Measurements from ENCODE around the gene CCDC93.

CCDC93 gene

DNA sequence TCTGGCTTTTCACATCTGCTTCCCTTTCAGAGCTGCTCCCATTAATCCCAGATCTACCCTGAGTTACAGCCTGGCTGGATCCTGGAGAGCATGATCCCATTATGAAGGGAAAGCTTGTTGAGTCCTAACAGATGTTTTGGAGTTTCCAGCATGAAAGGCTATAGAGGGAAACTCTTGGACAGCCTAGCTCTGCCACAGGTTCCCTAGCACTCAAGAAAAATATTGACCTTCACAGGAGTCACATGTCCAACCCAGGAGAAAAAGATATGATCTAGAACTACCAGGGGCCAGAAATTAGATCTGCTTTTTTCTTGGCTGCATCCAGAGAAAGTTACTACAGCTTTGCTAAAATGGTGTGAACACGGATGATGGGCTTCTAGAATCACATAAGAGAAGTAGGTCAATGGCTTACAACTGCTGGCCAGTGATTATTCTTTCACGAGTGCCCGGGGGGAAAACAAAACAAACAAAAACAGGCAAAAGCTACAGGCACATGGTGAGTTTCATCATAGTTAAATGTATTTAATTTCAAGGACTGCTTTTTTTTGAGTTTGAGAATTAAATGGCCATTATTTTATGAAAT is 15.9 kb downstream of the CCDC93 start:
- peaks cover 48 to 90% (median 69%) of the 10 kb centered on the region in 4 experiments for H3K36me3 ChIP-seq (ENCODE audit: control insufficient read depth in 4 of 4, insufficient read depth in 4 of 4, low read length in 3 of 4)
- H3K27ac ChIP-seq (ENCODE audit: insufficient read depth in 1 of 2, low read depth in 1 of 2, low read length in 2 of 2, poor library complexity in 1 of 2, severe bottlenecking in 2 of 2): no peak overlapping the region
- ChIA-PET POLR2A (interaction anchor here (0.6 kb wide), 1 partner anchor 11 kb away, joined by 3 read pairs; no protein-coding TSS in a partner anchor), CTCF (interaction anchor here (0.7 to 2.8 kb wide), 3 partner anchors 9 to 184 kb away, joined by 3 to 16 read pairs (median 12); partner anchors contain the start of gene DDX18)
- no peak overlapping the region for H3K4me3 ChIP-seq (ENCODE audit: control insufficient read depth in 1 of 7, extremely low read depth in 1 of 7, insufficient read depth in 4 of 7, low read depth in 2 of 7, low read length in 6 of 7)
- H3K4me1 ChIP-seq (ENCODE audit: control extremely low read depth in 1 of 4, control insufficient read depth in 4 of 4, insufficient read depth in 4 of 4, low read length in 3 of 4): no peaks in the 10 kb centered on the region
- 92% methylated on average over 3 of the region's 3 CpGs for WGBS (ENCODE audit: insufficient coverage)
- H3K27me3 ChIP-seq (replicated peaks in 2 of 5; ENCODE audit: control insufficient read depth in 4 of 5, insufficient read depth in 5 of 5, low read length in 4 of 5): no peaks in the 10 kb centered on the region
- no peak for DNase-seq
- no peaks in the 10 kb centered on the region for H3K9me3 ChIP-seq (ENCODE audit: control extremely low read depth in 1 of 5, control insufficient read depth in 4 of 5, insufficient read depth in 2 of 5, low read depth in 1 of 5, low read length in 4 of 5)

DNA sequence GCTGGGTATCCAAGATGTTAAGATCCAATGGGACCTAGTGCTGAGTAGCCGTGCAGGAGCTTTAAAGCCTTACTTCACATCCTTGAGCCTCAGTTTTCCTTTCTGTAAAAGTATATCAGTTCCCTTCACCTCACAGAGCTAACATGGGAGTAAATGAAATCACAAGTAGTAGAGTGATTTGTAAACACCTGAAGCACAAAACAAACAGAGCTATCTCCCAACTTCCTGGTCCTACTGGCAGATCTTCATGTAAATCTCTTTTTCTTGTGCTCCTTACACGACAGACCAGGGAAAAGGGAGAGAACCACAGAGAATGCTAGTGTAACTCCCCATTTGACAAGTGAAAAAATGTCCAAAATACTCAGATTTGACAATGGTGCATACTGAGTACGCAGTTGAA is 17.3 kb downstream of the CCDC93 start:
- Histone ChIP-seq H3K27me3 (replicated peaks in 2 of 5; ENCODE audit: control insufficient read depth in 4 of 5, insufficient read depth in 5 of 5, low read length in 4 of 5) (no peaks in the 10 kb centered on the region), H3K36me3 (ENCODE audit: control insufficient read depth in 4 of 4, insufficient read depth in 4 of 4, low read length in 3 of 4) (peaks cover 41 to 86% (median 65%) of the 10 kb centered on the region in 4 experiments), H3K9me3 (ENCODE audit: control extremely low read depth in 1 of 5, control insufficient read depth in 4 of 5, insufficient read depth in 2 of 5, low read depth in 1 of 5, low read length in 4 of 5) (no peaks in the 10 kb centered on the region), H3K4me3 (ENCODE audit: control insufficient read depth in 1 of 7, extremely low read depth in 1 of 7, insufficient read depth in 4 of 7, low read depth in 2 of 7, low read length in 6 of 7) (no peak overlapping the region), H3K27ac (ENCODE audit: insufficient read depth in 1 of 2, low read depth in 1 of 2, low read length in 2 of 2, poor library complexity in 1 of 2, severe bottlenecking in 2 of 2) (no peak overlapping the region), H3K4me1 (ENCODE audit: control extremely low read depth in 1 of 4, control insufficient read depth in 4 of 4, insufficient read depth in 4 of 4, low read length in 3 of 4) (no peaks in the 10 kb centered on the region)
- no peak for DNase-seq
- ChIA-PET CTCF (interaction anchor here (0.9 to 2.8 kb wide), 5 partner anchors 8 to 161 kb away, joined by 3 to 16 read pairs (median 4); no protein-coding TSS in a partner anchor), POLR2A (no interaction called here)
- 100% methylated on average over 1 of the region's 3 CpGs for WGBS (ENCODE audit: insufficient coverage)

DNA sequence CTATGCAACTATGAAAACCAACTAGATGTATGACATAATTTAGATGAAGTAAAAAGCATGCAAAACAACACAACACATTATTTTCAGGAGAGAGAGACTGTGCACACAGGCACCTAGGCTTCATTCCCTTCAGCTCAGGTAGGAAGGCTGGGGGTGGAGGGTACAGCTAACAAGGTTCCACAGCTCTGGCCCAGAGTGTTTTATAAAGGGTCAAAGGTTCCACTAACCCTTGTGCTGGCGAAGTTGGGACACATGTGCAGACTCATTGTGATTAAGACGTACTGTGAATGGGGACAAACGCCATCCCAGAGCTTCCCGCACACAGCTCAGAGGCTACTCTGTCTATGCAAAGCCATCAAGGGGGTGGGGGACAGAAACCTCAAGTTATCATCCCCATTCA is 19.1 kb downstream of the CCDC93 start:
- Histone ChIP-seq H3K9me3 (ENCODE audit: control extremely low read depth in 1 of 5, control insufficient read depth in 4 of 5, insufficient read depth in 2 of 5, low read depth in 1 of 5, low read length in 4 of 5) (no peaks in the 10 kb centered on the region), H3K4me3 (ENCODE audit: control insufficient read depth in 1 of 7, extremely low read depth in 1 of 7, insufficient read depth in 4 of 7, low read depth in 2 of 7, low read length in 6 of 7) (no peak overlapping the region), H3K27me3 (replicated peaks in 2 of 5; ENCODE audit: control insufficient read depth in 4 of 5, insufficient read depth in 5 of 5, low read length in 4 of 5) (no peaks in the 10 kb centered on the region), H3K4me1 (ENCODE audit: control extremely low read depth in 1 of 4, control insufficient read depth in 4 of 4, insufficient read depth in 4 of 4, low read length in 3 of 4) (no peaks in the 10 kb centered on the region), H3K36me3 (ENCODE audit: control insufficient read depth in 4 of 4, insufficient read depth in 4 of 4, low read length in 3 of 4) (peaks cover 46 to 86% (median 64%) of the 10 kb centered on the region in 4 experiments), H3K27ac (ENCODE audit: insufficient read depth in 1 of 2, low read depth in 1 of 2, low read length in 2 of 2, poor library complexity in 1 of 2, severe bottlenecking in 2 of 2) (no peak overlapping the region)
- no peak for DNase-seq
- ChIA-PET CTCF (interaction anchor here (0.9 kb wide), 1 partner anchor 9 kb away, joined by 3 read pairs; no protein-coding TSS in a partner anchor), POLR2A (no interaction called here)
- 89% methylated on average over 3 of the region's 4 CpGs for WGBS (ENCODE audit: insufficient coverage)

DNA sequence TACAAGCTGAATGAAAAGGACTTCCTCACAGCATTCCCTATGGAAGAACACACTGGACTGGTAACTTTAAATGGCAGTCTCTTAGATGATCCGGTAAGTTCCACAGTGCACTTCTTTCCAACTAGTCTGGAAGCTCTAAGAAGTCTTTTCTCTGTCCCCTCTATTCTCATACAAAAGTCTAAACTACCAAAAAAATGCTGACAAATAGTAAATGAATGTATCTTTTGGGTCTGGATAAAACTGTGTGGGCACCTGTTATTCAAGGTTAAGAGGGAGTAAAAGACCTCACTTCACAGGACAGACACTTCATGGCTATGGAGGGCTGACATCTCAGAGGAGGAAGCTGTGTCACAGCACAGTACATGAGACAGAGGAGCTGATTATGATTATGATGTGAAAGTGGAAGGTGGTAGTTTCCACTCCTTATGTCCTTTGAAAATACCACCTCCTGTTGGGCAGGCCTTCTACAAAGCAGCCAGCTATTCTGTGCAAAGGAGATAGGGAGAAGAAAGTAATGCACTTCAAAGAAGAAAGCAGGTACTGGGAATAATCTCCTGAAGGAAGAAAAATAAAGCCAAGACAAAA is 23.9 kb downstream of the CCDC93 start:
- Histone ChIP-seq H3K4me3 (ENCODE audit: control insufficient read depth in 1 of 7, extremely low read depth in 1 of 7, insufficient read depth in 4 of 7, low read depth in 2 of 7, low read length in 6 of 7) (no peak overlapping the region), H3K27me3 (replicated peaks in 2 of 5; ENCODE audit: control insufficient read depth in 4 of 5, insufficient read depth in 5 of 5, low read length in 4 of 5) (no peaks in the 10 kb centered on the region), H3K27ac (ENCODE audit: insufficient read depth in 1 of 2, low read depth in 1 of 2, low read length in 2 of 2, poor library complexity in 1 of 2, severe bottlenecking in 2 of 2) (no peak overlapping the region), H3K4me1 (ENCODE audit: control extremely low read depth in 1 of 4, control insufficient read depth in 4 of 4, insufficient read depth in 4 of 4, low read length in 3 of 4) (no peaks in the 10 kb centered on the region), H3K9me3 (ENCODE audit: control extremely low read depth in 1 of 5, control insufficient read depth in 4 of 5, insufficient read depth in 2 of 5, low read depth in 1 of 5, low read length in 4 of 5) (no peaks in the 10 kb centered on the region), H3K36me3 (ENCODE audit: control insufficient read depth in 4 of 4, insufficient read depth in 4 of 4, low read length in 3 of 4) (peaks cover 25 to 72% (median 49%) of the 10 kb centered on the region in 4 experiments)
- whole genome bisulfite sequencing (ENCODE audit: insufficient coverage): no CpG with 5 or more reads among the region's 1 CpG
- ChIA-PET POLR2A (no interaction called here), CTCF (interaction anchor here (0.7 to 1.5 kb wide), 5 partner anchors 9 to 57 kb away, joined by 3 to 11 read pairs (median 3); no protein-coding TSS in a partner anchor)
- no peak for DNase-seq

DNA sequence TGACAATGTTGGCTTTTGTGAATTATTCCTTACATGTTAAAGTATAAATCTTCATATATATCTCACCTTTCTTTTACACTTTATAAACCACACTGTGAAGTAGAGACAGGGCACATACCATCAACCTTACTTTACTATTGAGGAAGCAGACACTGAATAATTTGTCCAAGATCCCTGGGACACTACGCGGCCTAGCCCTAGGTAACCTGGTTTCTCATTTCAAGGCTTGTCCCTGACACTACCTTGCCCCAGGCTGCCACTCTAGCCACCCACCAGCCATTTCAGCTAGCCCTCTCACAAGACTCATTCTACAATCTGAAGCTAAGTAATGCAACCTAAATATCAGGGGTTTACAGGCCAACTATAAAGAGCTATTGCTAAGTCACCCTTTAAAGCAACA is 26.7 kb downstream of the CCDC93 start:
- POLR2A ChIA-PET: interaction anchor here (0.6 kb wide), 1 partner anchor 10 kb away, joined by 3 read pairs; no protein-coding TSS in a partner anchor
- no peak for DNase-seq
- H3K27ac ChIP-seq (ENCODE audit: insufficient read depth in 1 of 2, low read depth in 1 of 2, low read length in 2 of 2, poor library complexity in 1 of 2, severe bottlenecking in 2 of 2): no peak overlapping the region
- CTCF ChIA-PET: interaction anchor here (1.0 to 2.9 kb wide), 4 partner anchors 9 to 19 kb away, joined by 3 to 12 read pairs (median 5); no protein-coding TSS in a partner anchor
- no peaks in the 10 kb centered on the region for H3K4me1 ChIP-seq (ENCODE audit: control extremely low read depth in 1 of 4, control insufficient read depth in 4 of 4, insufficient read depth in 4 of 4, low read length in 3 of 4)
- H3K27me3 ChIP-seq (replicated peaks in 2 of 5; ENCODE audit: control insufficient read depth in 4 of 5, insufficient read depth in 5 of 5, low read length in 4 of 5): no peaks in the 10 kb centered on the region
- H3K36me3 ChIP-seq (ENCODE audit: control insufficient read depth in 4 of 4, insufficient read depth in 4 of 4, low read length in 3 of 4): peaks cover 21 to 79% (median 45%) of the 10 kb centered on the region in 4 experiments
- H3K4me3 ChIP-seq (ENCODE audit: control insufficient read depth in 1 of 7, extremely low read depth in 1 of 7, insufficient read depth in 4 of 7, low read depth in 2 of 7, low read length in 6 of 7): no peak overlapping the region
- no peaks in the 10 kb centered on the region for H3K9me3 ChIP-seq (ENCODE audit: control extremely low read depth in 1 of 5, control insufficient read depth in 4 of 5, insufficient read depth in 2 of 5, low read depth in 1 of 5, low read length in 4 of 5)
- WGBS (ENCODE audit: insufficient coverage): 100% methylated on average over 2 of the region's 2 CpGs

DNA sequence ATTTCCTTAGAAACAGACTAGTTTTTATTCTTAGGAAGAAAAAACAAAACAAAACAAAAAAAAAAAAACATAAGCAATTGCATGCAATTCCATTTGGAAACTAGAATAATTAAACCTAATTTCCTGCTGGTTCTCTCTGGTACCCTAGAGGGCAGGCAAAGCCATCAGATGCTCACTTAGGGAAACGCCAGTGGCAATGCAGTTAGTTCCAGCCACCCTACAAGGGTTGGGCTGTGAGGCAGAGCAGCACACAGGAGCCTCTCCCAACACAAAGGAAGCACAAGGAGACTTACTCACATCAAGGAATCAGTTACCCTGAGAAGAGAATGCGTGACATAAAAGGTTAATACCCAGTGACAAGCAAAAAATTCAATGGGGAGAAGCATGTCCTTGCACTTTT is 28.8 kb downstream of the CCDC93 start:
- POLR2A ChIA-PET: no interaction called here
- H3K27me3 ChIP-seq (replicated peaks in 2 of 5; ENCODE audit: control insufficient read depth in 4 of 5, insufficient read depth in 5 of 5, low read length in 4 of 5): no peaks in the 10 kb centered on the region
- WGBS (ENCODE audit: insufficient coverage): 86% methylated on average over 1 of the region's 2 CpGs
- no peaks in the 10 kb centered on the region for H3K9me3 ChIP-seq (ENCODE audit: control extremely low read depth in 1 of 5, control insufficient read depth in 4 of 5, insufficient read depth in 2 of 5, low read depth in 1 of 5, low read length in 4 of 5)
- H3K27ac ChIP-seq (ENCODE audit: insufficient read depth in 1 of 2, low read depth in 1 of 2, low read length in 2 of 2, poor library complexity in 1 of 2, severe bottlenecking in 2 of 2): no peak overlapping the region
- H3K4me3 ChIP-seq (ENCODE audit: control insufficient read depth in 1 of 7, extremely low read depth in 1 of 7, insufficient read depth in 4 of 7, low read depth in 2 of 7, low read length in 6 of 7): no peak overlapping the region
- H3K4me1 ChIP-seq (ENCODE audit: control extremely low read depth in 1 of 4, control insufficient read depth in 4 of 4, insufficient read depth in 4 of 4, low read length in 3 of 4): no peaks in the 10 kb centered on the region
- peaks cover 15 to 65% (median 34%) of the 10 kb centered on the region in 4 experiments for H3K36me3 ChIP-seq (ENCODE audit: control insufficient read depth in 4 of 4, insufficient read depth in 4 of 4, low read length in 3 of 4)
- CTCF ChIA-PET: no interaction called here
- no peak for DNase-seq

DNA sequence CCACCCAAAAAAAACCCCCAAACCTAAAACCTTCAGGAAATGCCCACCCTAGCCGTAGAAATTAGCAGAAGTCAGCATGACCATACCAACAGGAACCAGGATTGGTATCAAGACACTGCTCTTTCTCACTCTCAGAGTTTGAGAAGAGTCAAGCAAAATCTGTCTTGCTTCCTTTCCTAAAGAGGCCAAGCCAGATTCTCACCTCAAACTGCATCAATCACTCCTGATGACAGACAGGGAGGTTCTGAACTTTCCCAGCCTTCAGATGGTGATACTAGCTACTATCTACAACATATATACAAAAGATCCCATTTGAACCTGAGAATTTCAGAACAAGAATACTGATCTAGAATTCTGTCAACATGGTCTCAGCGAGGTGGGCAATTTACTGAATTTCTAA is 29.7 kb downstream of the CCDC93 start:
- ChIA-PET CTCF (interaction anchor here (0.9 kb wide), 1 partner anchor 19 kb away, joined by 3 read pairs; no protein-coding TSS in a partner anchor), POLR2A (no interaction called here)
- peaks cover 10 to 63% (median 31%) of the 10 kb centered on the region in 4 experiments for H3K36me3 ChIP-seq (ENCODE audit: control insufficient read depth in 4 of 4, insufficient read depth in 4 of 4, low read length in 3 of 4)
- no peak overlapping the region for H3K27ac ChIP-seq (ENCODE audit: insufficient read depth in 1 of 2, low read depth in 1 of 2, low read length in 2 of 2, poor library complexity in 1 of 2, severe bottlenecking in 2 of 2)
- WGBS (ENCODE audit: insufficient coverage): 78% methylated on average over 1 of the region's 2 CpGs
- no peaks in the 10 kb centered on the region for H3K27me3 ChIP-seq (replicated peaks in 2 of 5; ENCODE audit: control insufficient read depth in 4 of 5, insufficient read depth in 5 of 5, low read length in 4 of 5)
- no peak for DNase-seq
- no peaks in the 10 kb centered on the region for H3K9me3 ChIP-seq (ENCODE audit: control extremely low read depth in 1 of 5, control insufficient read depth in 4 of 5, insufficient read depth in 2 of 5, low read depth in 1 of 5, low read length in 4 of 5)
- H3K4me3 ChIP-seq (ENCODE audit: control insufficient read depth in 1 of 7, extremely low read depth in 1 of 7, insufficient read depth in 4 of 7, low read depth in 2 of 7, low read length in 6 of 7): no peak overlapping the region
- H3K4me1 ChIP-seq (ENCODE audit: control extremely low read depth in 1 of 4, control insufficient read depth in 4 of 4, insufficient read depth in 4 of 4, low read length in 3 of 4): no peaks in the 10 kb centered on the region

Measured in common myeloid progenitor, CD34-positive (primary cell).